GM18511 (cell line): ENCODE measurements around the gene PRDX1.
"Not testable (repeated sequence)": the region's sequence is repeated elsewhere in the genome, so short reads cannot be mapped to it uniquely, and the experiment has no call there.

Experiments
- ATAC-seq: cut with Tn5 transposase; IDR thresholded peaks from one replicate; pipeline ENCODE4 v1.9.1; 2021; ENCODE audit warnings: mild to moderate bottlenecking, moderate library complexity; ENCODE audit not compliant: unreplicated experiment

The PRDX1 gene

GRCh38 chr1:45507195-45507594, 14.5 kb downstream of the PRDX1 start:
- no peak for ATAC-seq

GRCh38 chr1:45503462-45504360, 18.0 kb downstream of the PRDX1 start:
- ATAC-seq: no peak

- ATAC-seq: no peak
Observed at GRCh38 chr1:45501505-45501859, 20.2 kb downstream of the PRDX1 start.

GRCh38 chr1:45499415-45499769, 22.3 kb downstream of the PRDX1 start:
- peak; percentile 2 for ATAC-seq

GRCh38 chr1:45498279-45498678, 23.4 kb downstream of the PRDX1 start:
- no peak for ATAC-seq

GRCh38 chr1:45493116-45493697, 28.5 kb downstream of the PRDX1 start:
- no peak for ATAC-seq

GRCh38 chr1:45492691-45493090, 29.0 kb downstream of the PRDX1 start:
- ATAC-seq: no peak

- no peak for ATAC-seq
Observed at GRCh38 chr1:45491487-45492260, 30.0 kb downstream of the PRDX1 start.

- peak; percentile 87 for ATAC-seq
Observed at GRCh38 chr1:45490626-45491486, 30.8 kb downstream of the PRDX1 start, which contains the start of gene TESK2. Gene TESK2, minus strand, starts transcription at chr1:45491163. Its CDS starts 33,378 bp downstream, at chr1:45457785.

GRCh38 chr1:45490121-45490625, 31.5 kb downstream of the PRDX1 start:
- ATAC-seq: no peak

- ATAC-seq: not testable (repeated sequence)
Observed at GRCh38 chr1:45489379-45489778, 32.3 kb downstream of the PRDX1 start.

- no peak for ATAC-seq
Observed at GRCh38 chr1:45488666-45489377, 32.9 kb downstream of the PRDX1 start.

- no peak for ATAC-seq
Observed at GRCh38 chr1:45485949-45486348, 35.7 kb downstream of the PRDX1 start.

- no peak for ATAC-seq
Observed at GRCh38 chr1:45479039-45479748, 42.5 kb downstream of the PRDX1 start.

GRCh38 chr1:45478121-45478814, 43.4 kb downstream of the PRDX1 start:
- ATAC-seq: no peak

- no peak for ATAC-seq
Observed at GRCh38 chr1:45477646-45478045, 44.0 kb downstream of the PRDX1 start.

GRCh38 chr1:45474194-45474593, 47.5 kb downstream of the PRDX1 start:
- not testable (repeated sequence) for ATAC-seq

GRCh38 chr1:45473302-45473701, 48.4 kb downstream of the PRDX1 start:
- ATAC-seq: no peak
